ENCODE results near the gene RTP4. TPM values are rescaled to one million over a fixed set of nuclear protein-coding genes. Genes with fewer than 3 reads are reported as not detected.

The RTP4 gene
- total RNA-seq, 2 experiments from 2014 or later, result 0.13 TPM; not detected in 1

- no peak overlapping the region for H3K4me3 ChIP-seq (ENCODE audit: low read depth, low read length, poor library complexity, severe bottlenecking)
- no peak overlapping the region for H2AFZ ChIP-seq (ENCODE audit: low read length)
- POLR2A ChIA-PET, result no interaction called here
- H3K4me2 ChIP-seq (ENCODE audit: low read length), result no peak overlapping the region
- H3K79me2 ChIP-seq (ENCODE audit: insufficient read depth, low read depth, low read length), result no peaks in the 10 kb centered on the region
- intact Hi-C loops (cut with micrococcal nuclease; ENCODE audit: unreplicated experiment), result no loop called here
- no peaks in the 10 kb centered on the region for H3K36me3 ChIP-seq (ENCODE audit: insufficient read depth, low read length)
- BruUV-seq (replicated peaks), result no TSS peak
- no peaks in the 10 kb centered on the region for H3K9me3 ChIP-seq (ENCODE audit: low read length)
- no peaks in the 10 kb centered on the region for H4K20me1 ChIP-seq (ENCODE audit: insufficient read depth, low read length)
- no peaks in the 10 kb centered on the region for H3K4me1 ChIP-seq (ENCODE audit: insufficient read depth, low read length, poor library complexity, severe bottlenecking)
- no peak for TF ChIP-seq CTCF (conservative IDR thresholded peaks at IDR 0.05; ENCODE audit: low read length)
- TF ChIP-seq EZH2phosphoT487 (IDR thresholded peaks at IDR 0.05; ENCODE audit: borderline replicate concordance, low read depth, low read length), result no peak
- CTCF ChIA-PET (ENCODE audit: unreplicated experiment), result no interaction called here
- no peak overlapping the region for H3K27ac ChIP-seq (ENCODE audit: low read depth, low read length, poor library complexity, severe bottlenecking)
- H3K9me2 ChIP-seq (ENCODE audit: insufficient read depth, low read length), result no peaks in the 10 kb centered on the region
- DNase-seq (ENCODE audit: low spot score), result no peak
These were observed 15.3 kb upstream of the RTP4 start for GRCh38 chr3:187352581-187353575.

- POLR2A ChIA-PET, result interaction anchor here (0.6 kb wide), 1 partner anchor 818 kb away, joined by 3 read pairs; no protein-coding TSS in a partner anchor
- TF ChIP-seq CTCF (conservative IDR thresholded peaks at IDR 0.05; ENCODE audit: low read length) (no peak), EZH2phosphoT487 (IDR thresholded peaks at IDR 0.05; ENCODE audit: borderline replicate concordance, low read depth, low read length) (no peak)
- BruUV-seq (replicated peaks), result no TSS peak
- H3K4me2 ChIP-seq (ENCODE audit: low read length), result no peak overlapping the region
- no peaks in the 10 kb centered on the region for H3K36me3 ChIP-seq (ENCODE audit: insufficient read depth, low read length)
- CTCF ChIA-PET (ENCODE audit: unreplicated experiment), result no interaction called here
- H2AFZ ChIP-seq (ENCODE audit: low read length), result no peak overlapping the region
- no peaks in the 10 kb centered on the region for H3K4me1 ChIP-seq (ENCODE audit: insufficient read depth, low read length, poor library complexity, severe bottlenecking)
- no peaks in the 10 kb centered on the region for H3K9me3 ChIP-seq (ENCODE audit: low read length)
- H3K9me2 ChIP-seq (ENCODE audit: insufficient read depth, low read length), result no peaks in the 10 kb centered on the region
- no peak for DNase-seq (ENCODE audit: low spot score)
- H3K27ac ChIP-seq (ENCODE audit: low read depth, low read length, poor library complexity, severe bottlenecking), result no peak overlapping the region
- H3K79me2 ChIP-seq (ENCODE audit: insufficient read depth, low read depth, low read length), result no peaks in the 10 kb centered on the region
- intact Hi-C loops (cut with micrococcal nuclease; ENCODE audit: unreplicated experiment), result no loop called here
- H4K20me1 ChIP-seq (ENCODE audit: insufficient read depth, low read length), result no peaks in the 10 kb centered on the region
- no peak overlapping the region for H3K4me3 ChIP-seq (ENCODE audit: low read depth, low read length, poor library complexity, severe bottlenecking)
These were observed 10.1 kb upstream of the RTP4 start for GRCh38 chr3:187358068-187358467.

Data from OCI-LY7 (cell line).